HepG2 (cell line): ENCODE data around the gene MPI. TPM values are rescaled to one million over a fixed set of nuclear protein-coding genes. Genes with fewer than 3 reads are reported as not detected.

Source experiments
- ETV6 ChIP-seq: sonication (generic); formaldehyde crosslinking; conservative IDR thresholded peaks from 2 replicates; pipeline ENCODE4 v1.4.0; 2020; ENCODE audit warnings: missing genetic modification reagents
- FOSL1 ChIP-seq: sonication (generic); formaldehyde crosslinking; IDR thresholded peaks from 2 replicates; pipeline ENCODE4 v1.9.0; 2021; ENCODE audit warnings: missing genetic modification reagents, borderline replicate concordance
- HOXA3 ChIP-seq: sonication (generic); formaldehyde crosslinking; IDR thresholded peaks from 2 replicates; pipeline ENCODE4 v1.5.0; 2020; ENCODE audit warnings: missing genetic modification reagents
- KLF13 ChIP-seq: sonication (generic); formaldehyde crosslinking; IDR thresholded peaks from 2 replicates; pipeline ENCODE4 v1.4.0; 2020; ENCODE audit warnings: mild to moderate bottlenecking, missing genetic modification reagents
- MXD4 ChIP-seq: IDR thresholded peaks from 2 replicates; pipeline ENCODE4 v1.6.1; 2016; ENCODE audit warnings: mild to moderate bottlenecking, missing biosample characterization, missing genetic modification reagents
- NFRKB ChIP-seq: fragments of 450-650 bp; IDR thresholded peaks from 2 replicates; pipeline ENCODE4 v1.6.1; 2017
- SP1 ChIP-seq, 2 experiments: fragments of 450-650 bp in 1 of 2; sonication (generic) in 1 of 2; formaldehyde crosslinking in 1 of 2; IDR thresholded peaks; 2 replicates each; pipeline versions ENCODE4 v1.4.0 to v1.6.1; 2016 to 2020; ENCODE audit warnings: missing genetic modification reagents in 1 of 2
- SP5 ChIP-seq: IDR thresholded peaks from 2 replicates; pipeline ENCODE4 v1.6.1; 2016; ENCODE audit warnings: low read depth, borderline replicate concordance
- TBX2 ChIP-seq: sonication (generic); formaldehyde crosslinking; IDR thresholded peaks from 2 replicates; pipeline ENCODE4 v1.5.0; 2020; ENCODE audit warnings: missing genetic modification reagents, mild to moderate bottlenecking, borderline replicate concordance
- THAP7 ChIP-seq: sonication (generic); formaldehyde crosslinking; IDR thresholded peaks from 2 replicates; pipeline ENCODE4 v1.8.1; 2023; ENCODE audit warnings: mild to moderate bottlenecking, missing genetic modification reagents
- ZIK1 ChIP-seq: sonication (generic); formaldehyde crosslinking; IDR thresholded peaks from 2 replicates; pipeline ENCODE4 v1.5.0; 2020; ENCODE audit warnings: mild to moderate bottlenecking, low read depth, missing genetic modification reagents, borderline replicate concordance
- ZNF207 ChIP-seq: fragments of 450-650 bp; IDR thresholded peaks from 2 replicates; pipeline ENCODE4 v1.6.1; 2016; ENCODE audit warnings: antibody characterized with exemption, borderline replicate concordance
- ZNF484 ChIP-seq: sonication (generic); formaldehyde crosslinking; IDR thresholded peaks from 2 replicates; pipeline ENCODE4 v1.5.1; 2020; ENCODE audit warnings: mild to moderate bottlenecking, low read depth, missing genetic modification reagents, borderline replicate concordance
- ZNF589 ChIP-seq: sonication (generic); formaldehyde crosslinking; conservative IDR thresholded peaks from 2 replicates; pipeline ENCODE4 v1.8.0; 2022; ENCODE audit warnings: mild to moderate bottlenecking, moderate library complexity, missing genetic modification reagents
- ZNF713 ChIP-seq: sonication (generic); formaldehyde crosslinking; IDR thresholded peaks from 2 replicates; pipeline ENCODE4 v1.4.0; 2020; ENCODE audit warnings: mild to moderate bottlenecking, missing genetic modification reagents
- ZNF768 ChIP-seq: sonication (generic); formaldehyde crosslinking; IDR thresholded peaks from 2 replicates; pipeline ENCODE4 v1.4.0; 2020; ENCODE audit warnings: missing genetic modification reagents
- ZNF776 ChIP-seq: sonication (generic); formaldehyde crosslinking; IDR thresholded peaks from 2 replicates; pipeline ENCODE4 v1.4.0; 2020; ENCODE audit warnings: mild to moderate bottlenecking, missing genetic modification reagents
- ZXDC ChIP-seq: sonication (generic); formaldehyde crosslinking; IDR thresholded peaks from 2 replicates; pipeline ENCODE4 v1.5.0; 2020; ENCODE audit warnings: mild to moderate bottlenecking, missing genetic modification reagents
- polyA plus RNA-seq, 8 experiments: library from polyadenylated mRNA; depleted of rRNA in 3 of 8; stranded (reverse) in 7 of 8; unstranded in 1 of 8; fragments of >200 nt; fragmentation: Illumina TruSeq in 4 of 8; extraction: Trizol in 4 of 8; gene quantifications; 2 replicates each; pipeline versions ENCODE4 v1.2.1 to v1.2.3, GENCODE V29; 2011 to 2016; ENCODE audit warnings: low read depth in 4 of 8, missing spikeins in 1 of 8, mixed read lengths in 1 of 8; ENCODE audit not compliant: insufficient read depth in 1 of 8
- total RNA-seq, 5 experiments: library from RNA; depleted of rRNA; stranded (reverse); fragments of >200 nt; fragmentation: Illumina TruSeq; extraction: Trizol; gene quantifications; 2 replicates each; pipeline ENCODE4 v1.2.3, GENCODE V29; 2016; ENCODE audit warnings: low read depth in 1 of 5
- TF ChIP-seq, protein P1 (sequence below): sonication (generic); formaldehyde crosslinking; IDR thresholded peaks from 2 replicates; pipeline ENCODE4 v1.4.0; 2020; ENCODE audit warnings: low read depth, mild to moderate bottlenecking, missing genetic modification reagents
- TF ChIP-seq, protein P2 (sequence below): sonication (generic); formaldehyde crosslinking; IDR thresholded peaks from 2 replicates; pipeline ENCODE4 v1.9.0; 2021; ENCODE audit warnings: missing genetic modification reagents, mild to moderate bottlenecking, borderline replicate concordance
- TF ChIP-seq, protein P3 (sequence below): sonication (generic); formaldehyde crosslinking; IDR thresholded peaks from 2 replicates; pipeline ENCODE4 v1.4.0; 2020; ENCODE audit warnings: missing genetic modification reagents, mild to moderate bottlenecking, borderline replicate concordance

Gene MPI
- total and polyA plus RNA-seq, 2 of the 13 experiments (the other 11 are each of a cell fraction or from before 2014, with no cell fraction given): 36.9 to 63.5 TPM

GRCh38 chr15:74906450-74907162, 16.8 kb downstream of the MPI start, which contains the start of gene FAM219B (continued):
- TF ChIP-seq, protein P1, sequence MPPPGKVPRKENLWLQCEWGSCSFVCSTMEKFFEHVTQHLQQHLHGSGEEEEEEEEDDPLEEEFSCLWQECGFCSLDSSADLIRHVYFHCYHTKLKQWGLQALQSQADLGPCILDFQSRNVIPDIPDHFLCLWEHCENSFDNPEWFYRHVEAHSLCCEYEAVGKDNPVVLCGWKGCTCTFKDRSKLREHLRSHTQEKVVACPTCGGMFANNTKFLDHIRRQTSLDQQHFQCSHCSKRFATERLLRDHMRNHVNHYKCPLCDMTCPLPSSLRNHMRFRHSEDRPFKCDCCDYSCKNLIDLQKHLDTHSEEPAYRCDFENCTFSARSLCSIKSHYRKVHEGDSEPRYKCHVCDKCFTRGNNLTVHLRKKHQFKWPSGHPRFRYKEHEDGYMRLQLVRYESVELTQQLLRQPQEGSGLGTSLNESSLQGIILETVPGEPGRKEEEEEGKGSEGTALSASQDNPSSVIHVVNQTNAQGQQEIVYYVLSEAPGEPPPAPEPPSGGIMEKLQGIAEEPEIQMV (CRISPR knock-in tag): no peak
- TF ChIP-seq MXD4 (CRISPR knock-in tag) (peak; percentile 74), ZXDC (CRISPR knock-in tag) (no peak), KLF13 (no peak), TBX2 (CRISPR knock-in tag) (no peak), ZNF207 (no peak), ETV6 (no peak), FOSL1 (CRISPR knock-in tag) (no peak), ZNF776 (peak; percentile 46; the same call in 1 of the 2 replicates), ZNF768 (CRISPR knock-in tag) (peak; percentile 28; the same call in 1 of the 2 replicates), NFRKB (no peak), SP1 (IDR thresholded peaks at IDR 0.05) (no peak), SP1 (CRISPR knock-in tag; IDR thresholded peaks at IDR 0.05) (peak; percentile 36; the same call in 1 of the 2 replicates), HOXA3 (CRISPR knock-in tag) (peak; percentile 76), ZNF589 (no peak), ZNF713 (CRISPR knock-in tag) (no peak), ZIK1 (no peak), SP5 (CRISPR knock-in tag) (0 out of 2 replicates have a peak, but pooled peaks have one; percentile 15), ZNF484 (no peak), THAP7 (CRISPR knock-in tag) (no peak)
- TF ChIP-seq, protein P2, sequence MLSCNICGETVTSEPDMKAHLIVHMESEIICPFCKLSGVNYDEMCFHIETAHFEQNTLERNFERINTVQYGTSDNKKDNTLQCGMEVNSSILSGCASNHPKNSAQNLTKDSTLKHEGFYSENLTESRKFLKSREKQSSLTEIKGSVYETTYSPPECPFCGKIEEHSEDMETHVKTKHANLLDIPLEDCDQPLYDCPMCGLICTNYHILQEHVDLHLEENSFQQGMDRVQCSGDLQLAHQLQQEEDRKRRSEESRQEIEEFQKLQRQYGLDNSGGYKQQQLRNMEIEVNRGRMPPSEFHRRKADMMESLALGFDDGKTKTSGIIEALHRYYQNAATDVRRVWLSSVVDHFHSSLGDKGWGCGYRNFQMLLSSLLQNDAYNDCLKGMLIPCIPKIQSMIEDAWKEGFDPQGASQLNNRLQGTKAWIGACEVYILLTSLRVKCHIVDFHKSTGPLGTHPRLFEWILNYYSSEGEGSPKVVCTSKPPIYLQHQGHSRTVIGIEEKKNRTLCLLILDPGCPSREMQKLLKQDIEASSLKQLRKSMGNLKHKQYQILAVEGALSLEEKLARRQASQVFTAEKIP: no peak
- TF ChIP-seq, protein P3, sequence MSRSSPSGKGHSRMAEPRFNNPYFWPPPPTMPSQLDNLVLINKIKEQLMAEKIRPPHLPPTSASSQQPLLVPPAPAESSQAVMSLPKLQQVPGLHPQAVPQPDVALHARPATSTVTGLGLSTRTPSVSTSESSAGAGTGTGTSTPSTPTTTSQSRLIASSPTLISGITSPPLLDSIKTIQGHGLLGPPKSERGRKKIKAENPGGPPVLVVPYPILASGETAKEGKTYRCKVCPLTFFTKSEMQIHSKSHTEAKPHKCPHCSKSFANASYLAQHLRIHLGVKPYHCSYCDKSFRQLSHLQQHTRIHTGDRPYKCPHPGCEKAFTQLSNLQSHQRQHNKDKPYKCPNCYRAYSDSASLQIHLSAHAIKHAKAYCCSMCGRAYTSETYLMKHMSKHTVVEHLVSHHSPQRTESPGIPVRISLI (CRISPR knock-in tag): no peak
